H9 (cell line): Measurements from ENCODE around the gene HOXD10. TPM values are rescaled to one million over a fixed set of nuclear protein-coding genes. Genes with fewer than 3 reads are reported as not detected.

Experiments used
- DNase-seq: peaks from one replicate; pipeline ENCODE4 v3.0.0-alpha.2; 2017
- H2AFZ ChIP-seq: one replicate; pipeline ENCODE4 v1.6.1; 2013; ENCODE audit warnings: mild to moderate bottlenecking, low read length, control low read depth, moderate library complexity
- H2AK5ac ChIP-seq: 2 replicates; pipeline ENCODE4 v1.6.1; 2013; ENCODE audit warnings: low read length, control low read depth, mixed read lengths; ENCODE audit not compliant: insufficient read length
- H2BK120ac ChIP-seq: one replicate; pipeline ENCODE4 v1.6.1; 2013; ENCODE audit warnings: low read depth, mild to moderate bottlenecking, low read length, control low read depth, inconsistent platforms; ENCODE audit not compliant: poor library complexity, severe bottlenecking
- H2BK12ac ChIP-seq: 2 replicates; pipeline ENCODE4 v1.6.1; 2013; ENCODE audit warnings: low read length, control low read depth, mixed read lengths, low read depth; ENCODE audit not compliant: insufficient read length
- H2BK15ac ChIP-seq: 2 replicates; pipeline ENCODE4 v1.6.1; 2013; ENCODE audit warnings: low read depth, low read length, control low read depth
- H2BK20ac ChIP-seq: one replicate; pipeline ENCODE4 v1.6.1; 2013; ENCODE audit warnings: low read depth, mild to moderate bottlenecking, low read length, control low read depth, inconsistent platforms; ENCODE audit not compliant: poor library complexity, severe bottlenecking
- H2BK5ac ChIP-seq: 2 replicates; pipeline ENCODE4 v1.6.1; 2013; ENCODE audit warnings: low read length, control low read depth, mixed read lengths; ENCODE audit not compliant: insufficient read length
- H3K14ac ChIP-seq: 2 replicates; pipeline ENCODE4 v1.6.1; 2013; ENCODE audit warnings: low read length, control low read depth; ENCODE audit not compliant: insufficient read depth
- H3K18ac ChIP-seq: 2 replicates; pipeline ENCODE4 v1.6.1; 2013; ENCODE audit warnings: low read depth, mild to moderate bottlenecking, mixed read lengths, low read length, control low read depth; ENCODE audit not compliant: insufficient read length
- H3K23ac ChIP-seq: 2 replicates; pipeline ENCODE4 v1.6.1; 2013; ENCODE audit warnings: low read length, control low read depth, mixed read lengths, low read depth; ENCODE audit not compliant: insufficient read length
- H3K23me2 ChIP-seq: 2 replicates; pipeline ENCODE4 v1.6.1; 2013; ENCODE audit warnings: low read depth, mild to moderate bottlenecking, mixed read lengths, low read length, control low read depth; ENCODE audit not compliant: insufficient read length, poor library complexity, severe bottlenecking
- H3K27ac ChIP-seq: 2 replicates; pipeline ENCODE4 v1.5.1; 2013; ENCODE audit warnings: low read length, control low read depth, mixed read lengths, low read depth; ENCODE audit not compliant: insufficient read length
- H3K27me3 ChIP-seq: 2 replicates; pipeline ENCODE4 v1.6.1; 2013; ENCODE audit warnings: low read length, control low read depth, inconsistent platforms; ENCODE audit not compliant: insufficient read depth
- H3K4ac ChIP-seq: 2 replicates; pipeline ENCODE4 v1.6.1; 2013; ENCODE audit warnings: low read depth, mild to moderate bottlenecking, control low read depth, inconsistent platforms, low read length, moderate library complexity
- H3K4me1 ChIP-seq: 2 replicates; pipeline ENCODE4 v1.6.1; 2013; ENCODE audit warnings: low read length, control low read depth, inconsistent platforms; ENCODE audit not compliant: insufficient read depth
- H3K4me2 ChIP-seq: 2 replicates; pipeline ENCODE4 v1.6.1; 2013; ENCODE audit warnings: low read length, control low read depth, mixed read lengths; ENCODE audit not compliant: insufficient read length, insufficient read depth
- H3K56ac ChIP-seq: 2 replicates; pipeline ENCODE4 v1.6.1; 2013; ENCODE audit warnings: low read depth, mild to moderate bottlenecking, mixed read lengths, low read length, control low read depth; ENCODE audit not compliant: insufficient read length
- H3K79me1 ChIP-seq: 2 replicates; pipeline ENCODE4 v1.6.1; 2013; ENCODE audit warnings: low read depth, mild to moderate bottlenecking, moderate library complexity, low read length, control low read depth, inconsistent platforms; ENCODE audit not compliant: insufficient read depth, poor library complexity, severe bottlenecking
- H3K79me2 ChIP-seq: 2 replicates; pipeline ENCODE4 v1.6.1; 2013; ENCODE audit warnings: low read length, control low read depth, inconsistent platforms; ENCODE audit not compliant: insufficient read depth
- H3K9ac ChIP-seq: 2 replicates; pipeline ENCODE4 v1.6.1; 2013; ENCODE audit warnings: low read length, control low read depth, mixed read lengths; ENCODE audit not compliant: insufficient read length; ENCODE audit errors: extremely low read depth
- H3K9me3 ChIP-seq: one replicate; pipeline ENCODE4 v1.6.1; 2013; ENCODE audit warnings: low read depth, low read length, inconsistent platforms; ENCODE audit not compliant: control insufficient read depth
- H3T11ph ChIP-seq: one replicate; pipeline ENCODE4 v1.6.1; 2013; ENCODE audit warnings: mild to moderate bottlenecking, low read length, control low read depth, inconsistent platforms
- H4K20me1 ChIP-seq: one replicate; pipeline ENCODE4 v1.6.1; 2013; ENCODE audit not compliant: control insufficient read depth, insufficient read length, insufficient read depth
- H4K5ac ChIP-seq: 2 replicates; pipeline ENCODE4 v1.6.1; 2013; ENCODE audit warnings: low read depth, mild to moderate bottlenecking, mixed read lengths, low read length, control low read depth; ENCODE audit not compliant: insufficient read length
- H4K8ac ChIP-seq: replicated peaks from 2 replicates; pipeline ENCODE4 v1.6.1; 2013; ENCODE audit warnings: low read length, control low read depth, mixed read lengths, low read depth; ENCODE audit not compliant: insufficient read length
- H4K91ac ChIP-seq: 2 replicates; pipeline ENCODE4 v1.6.1; 2013; ENCODE audit warnings: low read depth, mild to moderate bottlenecking, moderate library complexity, mixed read lengths, low read length, control low read depth; ENCODE audit not compliant: insufficient read length
- H3K27ac Mint-ChIP-seq, 3 experiments: 2 replicates in 2 of 3; 3 replicates in 1 of 3; pipeline ENCODE4 v1.8.0; 2020 to 2021; ENCODE audit warnings: mixed read lengths in 3 of 3, mild to moderate bottlenecking in 1 of 3, moderate library complexity in 1 of 3
- H3K27me3 Mint-ChIP-seq: 2 replicates; pipeline ENCODE4 v1.8.0; 2021; ENCODE audit warnings: low read depth, mild to moderate bottlenecking, moderate library complexity, mixed read lengths
- H3K36me3 Mint-ChIP-seq, 3 experiments: 2 replicates in 2 of 3; 3 replicates in 1 of 3; pipeline ENCODE4 v1.8.0; 2020 to 2021; ENCODE audit warnings: low read depth in 3 of 3, mixed read lengths in 3 of 3; ENCODE audit not compliant: insufficient read depth in 1 of 3
- H3K4me1 Mint-ChIP-seq, 2 experiments: 2 replicates each; pipeline ENCODE4 v1.8.0; 2020; ENCODE audit warnings: mixed read lengths in 2 of 2
- H3K4me3 Mint-ChIP-seq, 2 experiments: 2 replicates in 1 of 2; 3 replicates in 1 of 2; pipeline ENCODE4 v1.8.0; 2020 to 2021; ENCODE audit warnings: mild to moderate bottlenecking in 2 of 2, mixed read lengths in 2 of 2, moderate library complexity in 1 of 2
- H3K9me3 Mint-ChIP-seq, 2 experiments: 2 replicates in 1 of 2; 3 replicates in 1 of 2; pipeline ENCODE4 v1.8.0; 2020; ENCODE audit warnings: mild to moderate bottlenecking in 2 of 2, mixed read lengths in 2 of 2, moderate library complexity in 1 of 2
- WGBS: extraction: QIAGEN DNeasy Blood & Tissue Kit; methylation state at CpG from one replicate; pipeline ENCODE4 v1.1.7; 2013; ENCODE audit warnings: missing lambda C conversion rate, low lambda C conversion rate, mixed read lengths; ENCODE audit not compliant: insufficient read length; ENCODE audit errors: extremely low coverage; 5-methylcytosine and 5-hydroxymethylcytosine counted together
- total RNA-seq: library from RNA; stranded (reverse); gene quantifications from 2 replicates; pipeline ENCODE4 v1.2.1, GENCODE V29; 2021
- TF ChIP-seq, protein P1 (sequence below): fragments of 200-600 bp; sonication (generic); conservative IDR thresholded peaks from 3 replicates; pipeline ENCODE4 v1.8.0; 2021; ENCODE audit warnings: antibody characterized with exemption, mild to moderate bottlenecking

HOXD10 gene
- total RNA-seq, 1 experiment from 2014 or later = not detected

DNA sequence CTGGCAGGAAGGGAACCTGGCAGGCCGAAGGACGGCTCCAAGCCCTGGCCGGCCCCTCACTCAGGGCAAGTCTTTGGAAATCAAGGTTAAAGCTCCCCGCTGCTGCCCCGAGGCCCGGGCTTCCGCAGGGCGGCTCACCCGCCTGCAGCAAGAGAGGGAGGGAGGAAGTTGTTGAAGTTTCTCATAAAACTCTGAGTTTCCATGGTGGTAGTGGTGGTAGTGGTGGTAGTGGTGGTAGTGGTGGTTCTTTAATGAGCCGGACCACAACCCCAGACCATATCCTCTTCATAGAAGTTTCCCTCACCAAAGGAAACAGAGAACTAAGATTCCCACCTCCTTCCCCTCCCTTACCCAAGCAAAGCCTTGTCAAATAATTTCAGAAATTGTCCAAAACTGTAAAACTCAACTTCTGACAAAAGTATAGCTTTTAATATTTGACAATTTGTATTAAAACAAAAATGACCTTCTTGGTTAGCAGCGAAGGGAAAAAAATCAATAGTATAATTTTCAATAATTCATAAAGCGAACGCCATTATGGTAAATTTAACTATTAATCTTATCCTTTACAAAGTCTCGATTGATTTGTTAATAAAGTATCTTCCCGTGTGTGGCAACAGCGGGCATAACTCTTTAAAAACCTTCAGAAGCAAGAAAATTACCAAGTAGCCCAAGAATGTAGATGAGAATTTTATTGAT is 1.5 kb upstream of the HOXD10 start:
- Histone ChIP-seq H3K23ac (no peak overlapping the region), H4K8ac (no peak overlapping the region), H2BK12ac (no peak overlapping the region), H3T11ph (no peak overlapping the region), H3K14ac (no peak overlapping the region), H3K27ac (no peak overlapping the region), H3K79me1 (no peaks in the 10 kb centered on the region), H3K4me2 (no peak overlapping the region), H2BK15ac (no peak overlapping the region), H2AK5ac (no peak overlapping the region), H3K79me2 (no peaks in the 10 kb centered on the region), H3K23me2 (peaks cover 2% of the 10 kb centered on the region), H3K9ac (no peak overlapping the region), H3K4ac (no peak overlapping the region), H3K27me3 (peaks cover 98% of the 10 kb centered on the region), H4K20me1 (peaks cover 4% of the 10 kb centered on the region), H4K91ac (no peak overlapping the region), H2BK120ac (no peak overlapping the region), H3K9me3 (no peaks in the 10 kb centered on the region), H4K5ac (no peak overlapping the region), H2AFZ (no peak overlapping the region), H2BK20ac (no peak overlapping the region), H3K4me1 (no peaks in the 10 kb centered on the region), H2BK5ac (no peak overlapping the region), H3K56ac (no peak overlapping the region), H3K18ac (no peak overlapping the region)
- Mint-ChIP-seq H3K27me3 (peaks cover 100% of the 10 kb centered on the region), H3K27ac (no peak overlapping the region), H3K36me3 (peaks cover 0 to 3% (median 0%) of the 10 kb centered on the region in 3 experiments; a peak in 2 of 7 replicates), H3K9me3 (peaks cover 10 to 24% of the 10 kb centered on the region in 2 experiments), H3K4me3 (no peak overlapping the region), H3K4me1 (peaks cover 0 to 11% of the 10 kb centered on the region in 2 experiments; a peak in 2 of 4 replicates)
- WGBS = no CpG with 5 or more reads among the region's 16 CpGs
- peak; percentile 62 for DNase-seq
- TF ChIP-seq, protein P1, sequence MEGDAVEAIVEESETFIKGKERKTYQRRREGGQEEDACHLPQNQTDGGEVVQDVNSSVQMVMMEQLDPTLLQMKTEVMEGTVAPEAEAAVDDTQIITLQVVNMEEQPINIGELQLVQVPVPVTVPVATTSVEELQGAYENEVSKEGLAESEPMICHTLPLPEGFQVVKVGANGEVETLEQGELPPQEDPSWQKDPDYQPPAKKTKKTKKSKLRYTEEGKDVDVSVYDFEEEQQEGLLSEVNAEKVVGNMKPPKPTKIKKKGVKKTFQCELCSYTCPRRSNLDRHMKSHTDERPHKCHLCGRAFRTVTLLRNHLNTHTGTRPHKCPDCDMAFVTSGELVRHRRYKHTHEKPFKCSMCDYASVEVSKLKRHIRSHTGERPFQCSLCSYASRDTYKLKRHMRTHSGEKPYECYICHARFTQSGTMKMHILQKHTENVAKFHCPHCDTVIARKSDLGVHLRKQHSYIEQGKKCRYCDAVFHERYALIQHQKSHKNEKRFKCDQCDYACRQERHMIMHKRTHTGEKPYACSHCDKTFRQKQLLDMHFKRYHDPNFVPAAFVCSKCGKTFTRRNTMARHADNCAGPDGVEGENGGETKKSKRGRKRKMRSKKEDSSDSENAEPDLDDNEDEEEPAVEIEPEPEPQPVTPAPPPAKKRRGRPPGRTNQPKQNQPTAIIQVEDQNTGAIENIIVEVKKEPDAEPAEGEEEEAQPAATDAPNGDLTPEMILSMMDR = no peak
